Keratinocyte (primary cell): ENCODE data around the gene GSDMA. TPM values are rescaled to one million over a fixed set of nuclear protein-coding genes. Genes with fewer than 3 reads are reported as not detected.

Experiments used
- DNase-seq: peaks from one replicate; pipeline ENCODE4 v3.0.0-alpha.2; 2011; ENCODE audit warnings: low read depth, missing footprints, low spot score
- FAIRE-seq: peaks from 2 replicates; lab custom pipeline; 2011; peaks lifted over from hg19 to GRCh38; lab: Jason Lieb, UNC
- H2AFZ ChIP-seq: 2 replicates; pipeline ENCODE4 v1.6.0; 2012; ENCODE audit warnings: low read length, control low read depth, inconsistent platforms; ENCODE audit not compliant: control insufficient read depth
- H3K27ac ChIP-seq: 2 replicates; pipeline ENCODE4 v1.5.1; 2011; ENCODE audit warnings: low read length; ENCODE audit not compliant: control insufficient read depth, insufficient read depth
- H3K27me3 ChIP-seq: 3 replicates; pipeline ENCODE4 v1.6.0; 2011; ENCODE audit warnings: low read length; ENCODE audit not compliant: control insufficient read depth, insufficient read depth; ENCODE audit errors: extremely low read depth
- H3K36me3 ChIP-seq, 2 experiments: 2 replicates in 1 of 2; 3 replicates in 1 of 2; pipeline ENCODE4 v1.5.1; 2011; ENCODE audit warnings: low read length in 2 of 2, mild to moderate bottlenecking in 1 of 2; ENCODE audit not compliant: control insufficient read depth in 2 of 2, insufficient read depth in 2 of 2; ENCODE audit errors: extremely low read depth in 1 of 2
- H3K4me1 ChIP-seq: 3 replicates; pipeline ENCODE4 v1.5.1; 2011; ENCODE audit warnings: low read length; ENCODE audit not compliant: control insufficient read depth, insufficient read depth; ENCODE audit errors: extremely low read depth
- H3K4me2 ChIP-seq: 3 replicates; pipeline ENCODE4 v1.6.0; 2011; ENCODE audit warnings: low read depth, low read length; ENCODE audit not compliant: control insufficient read depth, insufficient read depth; ENCODE audit errors: extremely low read depth
- H3K4me3 ChIP-seq, 3 experiments: fragments of 200-600 bp in 1 of 3; sonication (generic) in 1 of 3; 2 replicates in 2 of 3; 3 replicates in 1 of 3; pipeline ENCODE4 v1.5.1; 2011 to 2016; ENCODE audit warnings: low read length in 3 of 3, mild to moderate bottlenecking in 3 of 3, control low read depth in 2 of 3, inconsistent platforms in 1 of 3, low read depth in 1 of 3, mixed read lengths in 1 of 3, mixed run types in 1 of 3, moderate library complexity in 1 of 3; ENCODE audit not compliant: control insufficient read depth in 2 of 3, insufficient read depth in 2 of 3; ENCODE audit errors: extremely low read depth in 1 of 3
- H3K79me2 ChIP-seq: 2 replicates; pipeline ENCODE4 v1.6.0; 2012; ENCODE audit warnings: low read length; ENCODE audit not compliant: control insufficient read depth, insufficient read depth
- H3K9ac ChIP-seq: 3 replicates; pipeline ENCODE4 v1.6.0; 2011; ENCODE audit warnings: low read length; ENCODE audit not compliant: control insufficient read depth, insufficient read depth; ENCODE audit errors: extremely low read depth
- H3K9me1 ChIP-seq: 3 replicates; pipeline ENCODE4 v1.6.0; 2011; ENCODE audit warnings: low read length; ENCODE audit not compliant: control insufficient read depth, insufficient read depth; ENCODE audit errors: extremely low read depth
- H3K9me3 ChIP-seq: 2 replicates; pipeline ENCODE4 v1.5.1; 2012; ENCODE audit warnings: low read depth, low read length; ENCODE audit not compliant: control insufficient read depth
- H4K20me1 ChIP-seq: 3 replicates; pipeline ENCODE4 v1.6.0; 2011; ENCODE audit warnings: low read length; ENCODE audit not compliant: control insufficient read depth, insufficient read depth; ENCODE audit errors: extremely low read depth
- CTCF ChIP-seq, 3 experiments: IDR thresholded peaks in 1 of 3; conservative IDR thresholded peaks in 1 of 3; optimal IDR thresholded peaks in 1 of 3; 2 replicates in 2 of 3; 3 replicates in 1 of 3; pipeline versions ENCODE3 to v1.5.1; 2011; ENCODE audit warnings: low read length in 3 of 3, mild to moderate bottlenecking in 3 of 3, moderate library complexity in 2 of 3, control low read depth in 1 of 3, inconsistent platforms in 1 of 3; ENCODE audit not compliant: insufficient read depth in 2 of 3; ENCODE audit errors: extremely low read depth in 1 of 3
- EZH2 ChIP-seq: IDR thresholded peaks from one replicate; pipeline ENCODE4 v1.6.1; 2012; ENCODE audit warnings: inconsistent platforms, mild to moderate bottlenecking, low read length, moderate library complexity
- dilution Hi-C: fragments of 300-500 bp; cut with MboI; formaldehyde crosslinking; loops from one replicate; pipeline ENCODE4 v1.7.0; 2020; ENCODE audit warnings: low sequenced_read_pairs; ENCODE audit not compliant: extremely low pct_ligation_motif_present
- polyA plus RNA-seq, 5 experiments: library from polyadenylated mRNA; depleted of rRNA in 3 of 5; stranded (reverse) in 3 of 5; stranded (forward) in 1 of 5; unstranded in 1 of 5; fragments of >200 nt; gene quantifications; 1 replicate in 1 of 5; 2 replicates in 3 of 5; 3 replicates in 1 of 5; pipeline versions ENCODE4 v1.2.1 to v1.2.3, GENCODE V29; 2011 to 2012; ENCODE audit warnings: missing spikeins in 2 of 5, low read depth in 1 of 5, low replicate concordance in 1 of 5

The GSDMA gene
- polyA plus RNA-seq, 1 donor (not counting 4 experiments of a cell fraction or from before 2014, with no cell fraction given) = 5.0 TPM

- Histone ChIP-seq H3K79me2 (no peaks in the 10 kb centered on the region), H4K20me1 (no peaks in the 10 kb centered on the region), H3K27me3 (no peaks in the 10 kb centered on the region), H3K9ac (no peak overlapping the region), H3K4me1 (peaks cover 21% of the 10 kb centered on the region), H3K9me3 (no peaks in the 10 kb centered on the region), H3K4me2 (no peak overlapping the region), H3K4me3 (no peak overlapping the region), H2AFZ (no peak overlapping the region), H3K27ac (no peak overlapping the region), H3K9me1 (no peaks in the 10 kb centered on the region), H3K36me3 (no peaks in the 10 kb centered on the region)
- dilution Hi-C loops = no loop called here
- no peak for TF ChIP-seq EZH2
- FAIRE-seq (no peak), DNase-seq (no peak)
Observed at GRCh38 chr17:39974433-39974832, 11.6 kb downstream of the GSDMA start.

GRCh38 chr17:39975801-39976200 lies 13.0 kb downstream of the GSDMA start:
- Histone ChIP-seq H4K20me1 (no peaks in the 10 kb centered on the region), H3K4me3 (no peak overlapping the region), H3K79me2 (peaks cover 1% of the 10 kb centered on the region), H3K9me3 (no peaks in the 10 kb centered on the region), H3K9me1 (no peaks in the 10 kb centered on the region), H3K27ac (no peak overlapping the region), H2AFZ (no peak overlapping the region), H3K9ac (no peak overlapping the region), H3K27me3 (no peaks in the 10 kb centered on the region), H3K36me3 (no peaks in the 10 kb centered on the region), H3K4me2 (no peak overlapping the region), H3K4me1 (peaks cover 28% of the 10 kb centered on the region)
- FAIRE-seq (no peak), DNase-seq (no peak)
- dilution Hi-C loops = no loop called here
- TF ChIP-seq CTCF (optimal IDR thresholded peaks at IDR 0.05 in 1 of 3, IDR thresholded peaks at IDR 0.05 in 1 of 3, conservative IDR thresholded peaks at IDR 0.05 in 1 of 3; ENCODE audit: extremely low read depth in 1 of 3, insufficient read depth in 2 of 3, low read length in 3 of 3) (no peak), EZH2 (no peak)
